ENCODE measurements around the gene CCDC30.

CCDC30 gene

DNA sequence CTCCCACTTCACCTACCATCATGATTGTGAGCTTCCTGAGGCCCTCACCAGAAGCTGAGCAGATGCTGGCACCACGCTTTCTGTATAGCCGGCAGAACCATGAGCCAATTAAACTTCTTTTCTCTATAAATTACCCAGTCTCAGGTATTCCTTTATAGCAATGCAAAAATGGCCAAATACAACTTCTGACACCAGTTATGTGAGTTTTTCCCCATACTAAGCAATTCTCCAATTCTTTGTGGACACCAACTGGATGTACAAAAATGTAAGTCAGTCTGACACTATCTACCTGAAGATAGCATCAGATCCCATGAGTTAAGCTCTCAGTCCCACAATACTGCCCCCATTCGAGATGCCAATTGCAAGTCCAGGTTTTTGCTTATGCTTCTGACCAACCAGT lies 129.7 kb downstream of the CCDC30 start:
- no peak for DNase-seq (ENCODE audit: low read depth)
- TF ChIP-seq, protein P1, sequence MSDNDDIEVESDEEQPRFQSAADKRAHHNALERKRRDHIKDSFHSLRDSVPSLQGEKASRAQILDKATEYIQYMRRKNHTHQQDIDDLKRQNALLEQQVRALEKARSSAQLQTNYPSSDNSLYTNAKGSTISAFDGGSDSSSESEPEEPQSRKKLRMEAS (IDR thresholded peaks at IDR 0.05; ENCODE audit: low read depth, low read length): no peak
- no peak for TF ChIP-seq POLR2A (IDR thresholded peaks at IDR 0.05; ENCODE audit: extremely low read depth, insufficient read length)
- TF ChIP-seq, protein P2, sequence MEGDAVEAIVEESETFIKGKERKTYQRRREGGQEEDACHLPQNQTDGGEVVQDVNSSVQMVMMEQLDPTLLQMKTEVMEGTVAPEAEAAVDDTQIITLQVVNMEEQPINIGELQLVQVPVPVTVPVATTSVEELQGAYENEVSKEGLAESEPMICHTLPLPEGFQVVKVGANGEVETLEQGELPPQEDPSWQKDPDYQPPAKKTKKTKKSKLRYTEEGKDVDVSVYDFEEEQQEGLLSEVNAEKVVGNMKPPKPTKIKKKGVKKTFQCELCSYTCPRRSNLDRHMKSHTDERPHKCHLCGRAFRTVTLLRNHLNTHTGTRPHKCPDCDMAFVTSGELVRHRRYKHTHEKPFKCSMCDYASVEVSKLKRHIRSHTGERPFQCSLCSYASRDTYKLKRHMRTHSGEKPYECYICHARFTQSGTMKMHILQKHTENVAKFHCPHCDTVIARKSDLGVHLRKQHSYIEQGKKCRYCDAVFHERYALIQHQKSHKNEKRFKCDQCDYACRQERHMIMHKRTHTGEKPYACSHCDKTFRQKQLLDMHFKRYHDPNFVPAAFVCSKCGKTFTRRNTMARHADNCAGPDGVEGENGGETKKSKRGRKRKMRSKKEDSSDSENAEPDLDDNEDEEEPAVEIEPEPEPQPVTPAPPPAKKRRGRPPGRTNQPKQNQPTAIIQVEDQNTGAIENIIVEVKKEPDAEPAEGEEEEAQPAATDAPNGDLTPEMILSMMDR (IDR thresholded peaks at IDR 0.05; ENCODE audit: low read depth, low read length): no peak
- TF ChIP-seq MYC (IDR thresholded peaks at IDR 0.05; ENCODE audit: low read depth, low read length): no peak
- no peak overlapping the region for H3K4me3 ChIP-seq (ENCODE audit: low read depth, low read length)

DNA sequence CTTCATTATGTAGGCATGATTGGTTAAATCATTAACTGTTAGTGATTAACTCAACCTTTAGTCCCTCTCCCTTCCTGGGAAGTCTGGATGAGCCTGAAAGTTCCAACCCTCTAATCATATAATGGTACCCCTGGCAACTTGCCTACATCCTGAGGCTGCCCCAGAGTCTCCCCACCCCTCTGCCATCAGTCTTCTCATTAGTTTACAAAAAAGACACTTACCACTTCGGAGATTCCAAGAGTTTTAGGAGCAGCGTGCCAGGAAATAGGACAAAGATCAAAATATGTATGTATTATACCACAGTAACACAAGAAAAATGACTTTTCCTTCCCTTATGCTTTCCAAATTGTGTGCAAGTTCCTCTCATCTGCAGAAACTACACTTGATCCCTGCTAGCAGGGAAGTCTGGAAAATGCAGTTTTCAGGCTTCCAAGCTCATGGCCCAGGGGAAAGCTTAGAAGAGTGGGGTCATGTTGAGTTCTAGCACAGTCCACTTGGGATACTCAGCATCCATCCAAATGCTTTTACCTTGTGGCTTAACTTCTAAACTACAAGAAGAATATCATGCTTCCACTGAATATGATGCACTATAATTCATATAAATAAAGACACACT lies 130.5 kb downstream of the CCDC30 start:
- no peak for TF ChIP-seq MYC (IDR thresholded peaks at IDR 0.05; ENCODE audit: low read depth, low read length)
- TF ChIP-seq, protein P1 (IDR thresholded peaks at IDR 0.05; ENCODE audit: low read depth, low read length): no peak
- TF ChIP-seq, protein P2 (IDR thresholded peaks at IDR 0.05; ENCODE audit: low read depth, low read length): no peak
- no peak for TF ChIP-seq POLR2A (IDR thresholded peaks at IDR 0.05; ENCODE audit: extremely low read depth, insufficient read length)
- DNase-seq (ENCODE audit: low read depth): no peak
- no peak overlapping the region for H3K4me3 ChIP-seq (ENCODE audit: low read depth, low read length)

DNA sequence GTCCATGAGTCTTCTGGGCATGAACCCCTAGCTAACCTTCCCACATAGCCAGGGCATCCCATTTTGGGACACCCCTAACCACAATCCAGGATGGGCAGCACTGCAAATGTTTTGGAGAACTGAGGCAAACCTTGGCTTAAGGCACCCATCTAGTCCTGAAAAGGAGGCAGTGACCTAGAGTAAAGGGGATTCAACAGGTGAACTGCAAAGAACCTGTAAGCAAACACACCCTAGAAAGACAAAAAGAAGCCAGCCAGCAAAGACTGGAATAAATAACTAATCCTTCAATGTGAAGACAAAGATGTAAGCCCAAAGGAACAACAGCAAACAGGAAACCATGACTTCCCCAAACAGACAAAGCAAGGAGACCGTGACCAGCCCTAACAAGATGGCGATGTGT lies 138.4 kb downstream of the CCDC30 start:
- no peak for DNase-seq (ENCODE audit: low read depth)
- no peak overlapping the region for H3K4me3 ChIP-seq (ENCODE audit: low read depth, low read length)
- no peak for TF ChIP-seq POLR2A (IDR thresholded peaks at IDR 0.05; ENCODE audit: extremely low read depth, insufficient read length)
- TF ChIP-seq, protein P2 (IDR thresholded peaks at IDR 0.05; ENCODE audit: low read depth, low read length): no peak
- no peak for TF ChIP-seq MYC (IDR thresholded peaks at IDR 0.05; ENCODE audit: low read depth, low read length)
- TF ChIP-seq, protein P1 (IDR thresholded peaks at IDR 0.05; ENCODE audit: low read depth, low read length): no peak

DNA sequence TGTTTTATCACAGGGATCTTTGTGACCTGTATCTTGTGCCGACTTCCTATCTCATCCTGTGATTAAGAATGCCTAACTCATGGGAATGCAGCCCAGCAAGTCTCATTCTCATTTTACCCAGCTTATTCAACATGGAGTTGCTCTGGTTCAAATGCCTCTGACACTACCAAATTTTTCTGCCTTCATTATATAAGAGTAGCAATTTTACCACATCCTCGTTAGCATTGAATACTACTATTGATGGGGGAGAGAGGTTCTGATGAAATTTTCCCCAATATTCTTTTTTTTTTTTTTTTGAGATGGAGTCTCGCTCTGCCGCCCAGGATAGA lies 150.7 kb downstream of the CCDC30 start:
- TF ChIP-seq POLR2A (IDR thresholded peaks at IDR 0.05; ENCODE audit: extremely low read depth, insufficient read length): no peak
- TF ChIP-seq, protein P1 (IDR thresholded peaks at IDR 0.05; ENCODE audit: low read depth, low read length): no peak
- TF ChIP-seq MYC (IDR thresholded peaks at IDR 0.05; ENCODE audit: low read depth, low read length): no peak
- TF ChIP-seq, protein P2 (IDR thresholded peaks at IDR 0.05; ENCODE audit: low read depth, low read length): no peak
- no peak overlapping the region for H3K4me3 ChIP-seq (ENCODE audit: low read depth, low read length)
- DNase-seq (ENCODE audit: low read depth): no peak

DNA sequence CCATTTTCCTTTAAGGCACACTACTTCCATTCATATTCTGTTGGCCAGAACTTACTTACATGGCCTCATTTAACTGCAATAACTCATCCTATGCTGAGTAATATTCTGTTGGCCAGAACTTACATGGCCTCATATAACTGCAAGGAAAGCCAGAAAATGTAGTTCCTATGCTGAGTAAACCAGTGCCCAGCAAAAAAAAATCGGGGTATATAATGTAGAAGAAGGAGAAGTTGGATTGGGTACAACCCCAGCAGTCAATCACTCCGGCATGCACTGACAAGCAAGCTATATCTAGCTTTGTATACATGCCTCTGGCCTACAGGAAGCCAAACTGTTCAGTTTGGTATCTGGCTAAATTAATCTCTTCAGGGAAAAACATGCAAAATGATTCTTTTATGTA lies 155.8 kb downstream of the CCDC30 start:
- no peak for TF ChIP-seq POLR2A (IDR thresholded peaks at IDR 0.05; ENCODE audit: extremely low read depth, insufficient read length)
- TF ChIP-seq, protein P2 (IDR thresholded peaks at IDR 0.05; ENCODE audit: low read depth, low read length): no peak
- TF ChIP-seq MYC (IDR thresholded peaks at IDR 0.05; ENCODE audit: low read depth, low read length): no peak
- TF ChIP-seq, protein P1 (IDR thresholded peaks at IDR 0.05; ENCODE audit: low read depth, low read length): no peak
- no peak overlapping the region for H3K4me3 ChIP-seq (ENCODE audit: low read depth, low read length)
- DNase-seq (ENCODE audit: low read depth): no peak
